Osteocyte (in vitro differentiated cells): ENCODE measurements around the gene HOTAIR. TPM values are rescaled to one million over a fixed set of nuclear protein-coding genes. Genes with fewer than 3 reads are reported as not detected.

Experiments
- DNase-seq: peaks from one replicate; pipeline ENCODE4 v3.0.0; 2021; ENCODE audit warnings: mixed read lengths; ENCODE audit not compliant: unreplicated experiment; ENCODE audit errors: extremely low spot score
- H3K27ac Mint-ChIP-seq: one replicate; pipeline ENCODE4 v1.8.0; 2021; ENCODE audit warnings: mild to moderate bottlenecking, mixed read lengths; ENCODE audit not compliant: unreplicated experiment
- H3K27me3 Mint-ChIP-seq: one replicate; pipeline ENCODE4 v1.8.0; 2021; ENCODE audit warnings: mixed read lengths; ENCODE audit not compliant: unreplicated experiment
- H3K36me3 Mint-ChIP-seq: one replicate; pipeline ENCODE4 v1.8.0; 2021; ENCODE audit warnings: mixed read lengths; ENCODE audit not compliant: unreplicated experiment
- H3K4me1 Mint-ChIP-seq: one replicate; pipeline ENCODE4 v1.8.0; 2021; ENCODE audit warnings: mixed read lengths; ENCODE audit not compliant: unreplicated experiment
- H3K4me3 Mint-ChIP-seq: one replicate; pipeline ENCODE4 v1.8.0; 2021; ENCODE audit warnings: mild to moderate bottlenecking, moderate library complexity, mixed read lengths; ENCODE audit not compliant: unreplicated experiment
- H3K9me3 Mint-ChIP-seq: one replicate; pipeline ENCODE4 v1.8.0; 2021; ENCODE audit warnings: mixed read lengths; ENCODE audit not compliant: unreplicated experiment
- total RNA-seq: library from RNA; stranded (reverse); gene quantifications from 2 replicates; pipeline ENCODE4 v1.2.1, GENCODE V29; 2021
- TF ChIP-seq, protein P1 (sequence below): fragments of 200-600 bp; sonication (generic); IDR thresholded peaks from 2 replicates; pipeline ENCODE4 v1.5.0; 2021; ENCODE audit warnings: antibody characterized with exemption, mild to moderate bottlenecking, moderate library complexity

The HOTAIR gene
- total RNA-seq, 1 donor from 2014 or later: not detected

DNA sequence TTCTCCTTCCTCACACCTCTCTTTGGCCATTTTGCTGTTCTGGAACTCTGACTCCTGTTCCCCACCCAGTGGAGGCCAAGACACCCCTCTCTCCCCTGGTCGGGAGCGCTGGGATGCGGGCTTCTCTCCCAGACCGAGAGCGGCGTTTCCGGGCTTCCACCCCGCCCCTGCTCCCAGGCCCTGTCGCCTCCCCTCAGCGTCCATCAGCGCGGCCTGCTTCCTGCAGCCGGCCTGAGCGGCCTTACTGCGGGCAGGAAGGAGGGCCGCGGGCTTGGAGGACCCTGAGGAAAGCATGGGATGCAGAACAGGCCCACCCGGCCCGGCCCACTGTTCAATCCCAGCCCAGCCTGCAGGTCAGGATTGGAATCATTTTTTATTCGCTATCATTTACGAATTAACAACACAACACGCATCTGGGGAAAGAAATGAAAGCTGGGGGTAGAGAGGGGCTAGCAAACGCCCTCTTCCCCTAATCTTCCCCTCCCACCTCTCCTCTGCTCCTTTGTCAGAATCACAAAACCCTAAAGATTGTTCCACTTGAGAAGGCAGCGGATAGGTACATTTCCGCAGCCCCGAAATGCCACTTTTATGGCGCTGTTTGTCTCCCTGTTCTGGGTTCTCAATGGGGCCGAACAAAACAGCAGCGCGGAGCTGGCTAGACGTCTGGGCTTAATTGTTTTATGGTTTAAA, 30.2 kb upstream of the HOTAIR start:
- Mint-ChIP-seq H3K9me3 (no peaks in the 10 kb centered on the region), H3K36me3 (no peaks in the 10 kb centered on the region), H3K4me3 (no peak overlapping the region), H3K27me3 (peaks cover 95% of the 10 kb centered on the region), H3K27ac (no peak overlapping the region), H3K4me1 (peaks cover 16% of the 10 kb centered on the region)
- TF ChIP-seq, protein P1, sequence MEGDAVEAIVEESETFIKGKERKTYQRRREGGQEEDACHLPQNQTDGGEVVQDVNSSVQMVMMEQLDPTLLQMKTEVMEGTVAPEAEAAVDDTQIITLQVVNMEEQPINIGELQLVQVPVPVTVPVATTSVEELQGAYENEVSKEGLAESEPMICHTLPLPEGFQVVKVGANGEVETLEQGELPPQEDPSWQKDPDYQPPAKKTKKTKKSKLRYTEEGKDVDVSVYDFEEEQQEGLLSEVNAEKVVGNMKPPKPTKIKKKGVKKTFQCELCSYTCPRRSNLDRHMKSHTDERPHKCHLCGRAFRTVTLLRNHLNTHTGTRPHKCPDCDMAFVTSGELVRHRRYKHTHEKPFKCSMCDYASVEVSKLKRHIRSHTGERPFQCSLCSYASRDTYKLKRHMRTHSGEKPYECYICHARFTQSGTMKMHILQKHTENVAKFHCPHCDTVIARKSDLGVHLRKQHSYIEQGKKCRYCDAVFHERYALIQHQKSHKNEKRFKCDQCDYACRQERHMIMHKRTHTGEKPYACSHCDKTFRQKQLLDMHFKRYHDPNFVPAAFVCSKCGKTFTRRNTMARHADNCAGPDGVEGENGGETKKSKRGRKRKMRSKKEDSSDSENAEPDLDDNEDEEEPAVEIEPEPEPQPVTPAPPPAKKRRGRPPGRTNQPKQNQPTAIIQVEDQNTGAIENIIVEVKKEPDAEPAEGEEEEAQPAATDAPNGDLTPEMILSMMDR: no peak
- no peak for DNase-seq

DNA sequence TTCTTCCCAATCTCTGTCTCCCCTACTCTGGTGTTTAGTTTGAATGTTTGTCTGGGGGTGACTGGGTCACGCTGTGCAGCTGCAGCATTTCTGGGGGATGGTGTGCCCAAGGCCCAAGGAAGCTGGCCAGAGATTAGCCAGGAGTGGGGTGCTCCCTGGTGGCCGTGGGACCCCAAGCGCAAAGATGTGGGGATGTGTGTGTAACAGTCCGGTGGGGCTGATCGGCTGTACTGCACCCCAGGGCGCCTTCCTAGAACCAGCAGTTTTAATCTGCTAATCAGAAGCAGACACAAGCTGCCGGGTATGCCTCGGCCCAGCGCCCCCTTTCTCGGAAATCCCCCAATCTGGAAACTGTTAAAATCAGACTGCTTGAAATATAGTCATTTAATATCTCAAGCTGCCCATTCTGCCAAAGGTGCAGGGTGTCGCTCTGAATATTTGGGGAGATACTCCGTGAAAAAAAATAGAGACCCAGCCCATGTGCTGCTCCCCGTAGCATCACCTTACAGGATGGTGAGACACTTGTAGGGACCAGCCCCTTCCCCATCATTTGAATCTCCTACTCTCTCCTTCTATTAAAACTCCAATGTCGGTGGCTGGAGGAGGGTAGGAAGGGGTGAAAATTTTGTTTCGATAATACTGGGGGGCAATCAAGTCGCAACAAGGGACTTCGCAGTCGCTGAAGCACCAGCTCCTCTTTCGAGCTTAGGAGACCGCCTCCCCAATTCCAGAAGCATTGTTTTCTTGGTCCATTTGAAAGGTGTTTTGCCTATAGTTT, 29.5 kb upstream of the HOTAIR start:
- peaks cover 16% of the 10 kb centered on the region for H3K4me1 Mint-ChIP-seq
- H3K27me3 Mint-ChIP-seq: peaks cover 94% of the 10 kb centered on the region
- DNase-seq: no peak
- H3K4me3 Mint-ChIP-seq: no peak overlapping the region
- H3K27ac Mint-ChIP-seq: no peak overlapping the region
- TF ChIP-seq, protein P1: no peak
- H3K9me3 Mint-ChIP-seq: no peaks in the 10 kb centered on the region
- no peaks in the 10 kb centered on the region for H3K36me3 Mint-ChIP-seq

DNA sequence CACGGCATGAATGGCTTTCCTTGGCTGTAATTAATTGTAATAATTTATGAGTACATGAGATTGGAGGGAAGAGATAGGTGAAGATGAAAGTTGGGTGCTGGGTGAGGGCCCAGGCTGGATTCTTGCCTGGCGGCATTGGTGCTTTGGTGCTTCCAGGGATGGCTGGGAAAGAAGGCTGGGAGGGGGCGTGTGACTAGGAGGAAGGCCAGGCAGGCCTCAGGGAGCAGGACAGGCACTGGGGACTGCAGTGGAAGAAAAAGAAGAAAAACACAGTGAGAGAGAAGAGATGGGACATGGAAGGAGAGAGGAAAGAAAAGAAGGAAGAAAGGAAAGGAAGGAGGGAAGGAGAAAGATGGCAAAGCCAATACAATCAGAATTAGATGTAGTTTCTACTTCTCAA, 28.9 kb upstream of the HOTAIR start:
- DNase-seq: no peak
- H3K4me1 Mint-ChIP-seq: peaks cover 14% of the 10 kb centered on the region
- no peak overlapping the region for H3K4me3 Mint-ChIP-seq
- no peaks in the 10 kb centered on the region for H3K36me3 Mint-ChIP-seq
- peaks cover 96% of the 10 kb centered on the region for H3K27me3 Mint-ChIP-seq
- TF ChIP-seq, protein P1: no peak
- H3K9me3 Mint-ChIP-seq: no peaks in the 10 kb centered on the region
- no peak overlapping the region for H3K27ac Mint-ChIP-seq

DNA sequence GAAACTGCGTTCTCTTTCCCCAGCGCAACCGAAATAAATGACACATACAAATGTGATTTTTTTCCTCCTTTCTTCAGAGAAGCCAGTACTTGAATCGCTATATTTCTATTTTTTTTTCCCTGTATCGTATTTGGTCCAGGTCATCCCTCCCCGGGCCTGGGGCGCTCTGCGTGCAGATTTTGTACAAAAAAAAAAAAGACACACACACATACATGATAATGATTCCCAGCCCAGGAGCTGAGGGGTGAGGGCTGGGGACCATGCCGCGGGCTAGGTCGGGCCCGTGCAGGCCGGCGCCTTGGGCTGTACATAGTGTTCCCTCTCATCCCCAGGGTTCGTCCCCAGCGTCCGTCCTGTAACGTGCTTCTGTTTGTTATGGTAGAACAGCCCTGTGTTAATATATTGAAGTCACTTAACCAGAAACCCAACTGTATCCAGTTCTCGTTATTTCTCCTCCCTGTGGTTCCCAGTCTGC, 28.2 kb upstream of the HOTAIR start:
- TF ChIP-seq, protein P1: no peak
- Mint-ChIP-seq H3K27ac (no peak overlapping the region), H3K4me1 (peaks cover 14% of the 10 kb centered on the region), H3K27me3 (peaks cover 97% of the 10 kb centered on the region), H3K9me3 (no peaks in the 10 kb centered on the region), H3K36me3 (no peaks in the 10 kb centered on the region), H3K4me3 (no peak overlapping the region)
- DNase-seq: no peak

DNA sequence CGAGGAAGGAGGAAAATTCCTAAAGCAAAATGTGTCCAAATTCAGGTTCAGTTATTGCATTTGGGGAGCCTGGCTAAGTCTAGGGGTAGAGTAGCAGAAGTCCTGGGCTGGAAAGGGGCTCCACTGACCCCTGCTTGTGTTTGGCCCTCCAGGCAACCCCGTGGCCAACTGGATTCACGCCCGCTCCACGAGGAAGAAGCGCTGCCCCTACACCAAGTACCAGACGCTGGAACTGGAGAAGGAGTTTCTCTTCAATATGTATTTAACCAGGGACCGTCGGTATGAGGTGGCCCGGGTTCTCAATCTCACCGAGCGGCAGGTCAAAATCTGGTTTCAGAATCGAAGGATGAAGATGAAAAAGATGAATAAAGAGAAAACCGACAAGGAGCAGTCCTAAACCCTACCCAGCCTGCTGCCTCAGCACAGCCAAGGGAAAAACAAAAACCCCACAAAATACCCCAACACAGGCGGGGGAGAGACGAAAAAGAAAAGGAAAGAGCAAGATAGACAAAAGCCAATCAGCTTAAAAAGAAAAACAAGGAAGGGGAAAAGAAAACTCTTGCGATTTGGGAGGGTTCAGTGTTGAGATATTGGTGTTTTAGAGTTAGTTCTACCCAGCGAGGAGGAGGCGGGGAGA, 27.6 kb upstream of the HOTAIR start:
- Mint-ChIP-seq H3K9me3 (no peaks in the 10 kb centered on the region), H3K27me3 (peaks cover 97% of the 10 kb centered on the region), H3K36me3 (no peaks in the 10 kb centered on the region), H3K4me3 (no peak overlapping the region), H3K4me1 (peaks cover 18% of the 10 kb centered on the region), H3K27ac (no peak overlapping the region)
- TF ChIP-seq, protein P1: no peak
- DNase-seq: no peak
